GM18520 (cell line): Measurements from ENCODE around the gene MMP10.
"Not testable (repeated sequence)": the region's sequence is repeated elsewhere in the genome, so short reads cannot be mapped to it uniquely, and the experiment has no call there.

Experiments used
- ATAC-seq: cut with Tn5 transposase; IDR thresholded peaks from one replicate; pipeline ENCODE4 v1.9.1; 2021; ENCODE audit not compliant: unreplicated experiment

MMP10 gene

GRCh38 chr11:102783720-102784119 is 3.3 kb upstream of the MMP10 start:
- no peak for ATAC-seq

- no peak for ATAC-seq
Observed at GRCh38 chr11:102783016-102783415, 2.6 kb upstream of the MMP10 start.

GRCh38 chr11:102781676-102782075 is 1.2 kb upstream of the MMP10 start:
- no peak for ATAC-seq

GRCh38 chr11:102776454-102776853 is 4.0 kb downstream of the MMP10 start:
- no peak for ATAC-seq

GRCh38 chr11:102773386-102773785 is 7.0 kb downstream of the MMP10 start:
- no peak for ATAC-seq

- ATAC-seq: no peak
Observed at GRCh38 chr11:102771351-102771750, 9.1 kb downstream of the MMP10 start.

GRCh38 chr11:102770191-102770590 is 10.2 kb downstream of the MMP10 start:
- no peak for ATAC-seq

- no peak for ATAC-seq
Observed at GRCh38 chr11:102767800-102768199, 12.6 kb downstream of the MMP10 start.

- ATAC-seq: no peak
Observed at GRCh38 chr11:102763440-102763839, 17.0 kb downstream of the MMP10 start.

- ATAC-seq: no peak
Observed at GRCh38 chr11:102762361-102762767, 18.1 kb downstream of the MMP10 start.

GRCh38 chr11:102761646-102762238 is 18.7 kb downstream of the MMP10 start:
- ATAC-seq: no peak

GRCh38 chr11:102760344-102761035 is 19.9 kb downstream of the MMP10 start:
- ATAC-seq: no peak

GRCh38 chr11:102757823-102758549 is 22.4 kb downstream of the MMP10 start:
- no peak for ATAC-seq

- no peak for ATAC-seq
Observed at GRCh38 chr11:102753267-102753666, 27.2 kb downstream of the MMP10 start.

GRCh38 chr11:102751673-102752072 is 28.8 kb downstream of the MMP10 start:
- ATAC-seq: no peak

GRCh38 chr11:102749101-102749722 is 31.2 kb downstream of the MMP10 start:
- ATAC-seq: no peak

- not testable (repeated sequence) for ATAC-seq
Observed at GRCh38 chr11:102746746-102747578, 33.5 kb downstream of the MMP10 start.

- ATAC-seq: no peak
Observed at GRCh38 chr11:102734650-102735049, 45.8 kb downstream of the MMP10 start.

- peak; percentile 72 for ATAC-seq
Observed at GRCh38 chr11:102733232-102733875, 47.1 kb downstream of the MMP10 start.

GRCh38 chr11:102730944-102731343 is 49.5 kb downstream of the MMP10 start:
- ATAC-seq: not testable (repeated sequence)
